ENCODE data around the gene RAB5IF. TPM values are rescaled to one million over a fixed set of nuclear protein-coding genes. Genes with fewer than 3 reads are reported as not detected.
A peak's percentile ranks its signal among the peaks of the same experiment; 100 is the strongest.

RAB5IF gene
- total RNA-seq, 4 donors from 2014 or later: 203 to 373 (median 267) TPM

DNA sequence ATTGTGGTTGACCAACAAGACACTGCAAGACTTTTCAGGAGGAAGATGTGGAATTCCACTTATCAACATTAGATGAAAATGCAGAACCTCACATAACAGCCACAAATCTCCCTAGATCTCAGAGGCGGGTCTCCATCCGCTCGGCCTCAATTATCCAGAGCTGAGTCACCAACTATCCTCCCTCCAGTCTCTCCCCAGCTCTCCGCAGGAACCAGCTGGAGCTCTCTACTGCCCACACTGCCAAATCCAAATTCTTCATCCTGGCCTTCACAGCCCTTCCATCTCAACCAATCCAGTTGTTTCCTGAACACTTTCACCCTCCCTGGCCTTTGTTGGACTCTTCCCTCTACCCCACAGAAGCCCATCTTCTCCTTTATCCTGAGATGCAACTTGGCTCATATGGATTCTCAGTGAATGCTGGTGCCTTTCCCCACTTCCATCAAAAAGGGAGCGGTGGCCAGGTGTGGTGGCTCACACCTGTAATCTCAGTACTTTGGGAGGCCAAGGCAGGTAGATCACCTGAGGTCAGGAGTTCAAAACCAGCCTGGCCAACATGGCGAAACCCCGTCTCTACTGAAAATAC lies 35.6 kb upstream of the RAB5IF start:
- WGBS, 2 donors: 41 to 69% methylated on average over 6 to 7 of the region's 7 CpGs
- Histone ChIP-seq H3K36me3 (no peaks in the 10 kb centered on the region), H3K27me3 (peaks cover 0 to 29% (median 0%) of the 10 kb centered on the region in 4 donors), H3K9me3 (peaks cover 0 to 11% (median 4%) of the 10 kb centered on the region in 3 donors), H3K4me1 (peaks cover 5 to 31% (median 10%) of the 10 kb centered on the region in 3 donors), H3K4me3 (no peak overlapping the region), H3K27ac (no peak overlapping the region)
- intact Hi-C loops (cut with DNase I): no loop called here
- no peak for TF ChIP-seq POLR2A (IDR thresholded peaks at IDR 0.05)
- TF ChIP-seq, protein P1, sequence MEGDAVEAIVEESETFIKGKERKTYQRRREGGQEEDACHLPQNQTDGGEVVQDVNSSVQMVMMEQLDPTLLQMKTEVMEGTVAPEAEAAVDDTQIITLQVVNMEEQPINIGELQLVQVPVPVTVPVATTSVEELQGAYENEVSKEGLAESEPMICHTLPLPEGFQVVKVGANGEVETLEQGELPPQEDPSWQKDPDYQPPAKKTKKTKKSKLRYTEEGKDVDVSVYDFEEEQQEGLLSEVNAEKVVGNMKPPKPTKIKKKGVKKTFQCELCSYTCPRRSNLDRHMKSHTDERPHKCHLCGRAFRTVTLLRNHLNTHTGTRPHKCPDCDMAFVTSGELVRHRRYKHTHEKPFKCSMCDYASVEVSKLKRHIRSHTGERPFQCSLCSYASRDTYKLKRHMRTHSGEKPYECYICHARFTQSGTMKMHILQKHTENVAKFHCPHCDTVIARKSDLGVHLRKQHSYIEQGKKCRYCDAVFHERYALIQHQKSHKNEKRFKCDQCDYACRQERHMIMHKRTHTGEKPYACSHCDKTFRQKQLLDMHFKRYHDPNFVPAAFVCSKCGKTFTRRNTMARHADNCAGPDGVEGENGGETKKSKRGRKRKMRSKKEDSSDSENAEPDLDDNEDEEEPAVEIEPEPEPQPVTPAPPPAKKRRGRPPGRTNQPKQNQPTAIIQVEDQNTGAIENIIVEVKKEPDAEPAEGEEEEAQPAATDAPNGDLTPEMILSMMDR (IDR thresholded peaks at IDR 0.05): no peak
- DNase-seq: no peak

DNA sequence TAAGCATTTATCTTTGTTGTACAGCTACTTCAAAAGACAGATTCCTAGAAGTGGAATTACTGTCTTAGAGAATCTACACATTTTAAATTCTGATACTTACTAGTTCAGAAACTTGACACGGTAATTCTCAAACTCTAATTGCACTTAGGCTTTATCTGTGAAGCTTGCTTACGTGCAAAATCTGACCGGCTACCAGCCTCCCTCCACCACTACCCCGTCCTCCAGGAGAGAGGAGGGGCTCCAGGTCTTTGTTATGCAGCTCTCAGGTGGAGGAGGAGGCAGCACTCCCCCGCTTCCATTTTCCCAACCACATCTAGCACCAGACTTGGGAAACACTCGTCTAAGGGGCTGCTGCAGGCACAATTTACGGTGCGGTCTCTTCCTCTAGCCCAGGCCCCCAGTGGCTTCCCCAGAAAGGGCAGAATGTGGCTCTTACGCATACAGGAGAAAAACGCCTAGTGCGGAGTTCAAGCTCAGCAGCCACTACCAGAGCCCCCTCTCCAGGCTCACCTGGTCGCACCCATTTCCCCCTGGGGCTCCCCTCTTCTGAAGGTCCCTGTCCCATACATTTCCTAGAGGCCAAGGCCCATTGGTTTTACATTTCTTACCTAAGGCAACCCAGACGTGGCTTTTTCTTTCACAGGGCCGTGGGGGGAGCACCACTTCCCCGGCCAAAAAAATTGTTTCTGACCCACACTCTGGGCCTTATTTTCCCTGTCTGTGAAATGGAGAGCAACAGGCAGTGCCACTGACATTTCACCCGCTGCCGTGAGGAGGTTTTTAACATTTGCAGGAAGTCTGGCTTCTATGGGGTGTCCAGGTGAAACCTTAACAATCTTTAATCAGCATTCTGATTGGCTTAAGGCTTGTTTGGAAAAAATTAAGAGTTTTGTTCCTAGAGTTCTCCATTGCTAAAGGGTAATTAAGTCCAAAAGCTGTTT lies 33.7 kb upstream of the RAB5IF start:
- intact Hi-C loops (cut with DNase I): no loop called here
- Histone ChIP-seq H3K27ac (peak overlapping the region; percentile 82 to 95 (median 92)), H3K36me3 (no peaks in the 10 kb centered on the region), H3K27me3 (peaks cover 0 to 29% (median 0%) of the 10 kb centered on the region in 4 donors), H3K4me1 (peaks cover 10 to 49% (median 17%) of the 10 kb centered on the region in 3 donors), H3K4me3 (no peak overlapping the region), H3K9me3 (no peaks in the 10 kb centered on the region)
- DNase-seq: no peak
- 61 to 62% methylated on average over 11 to 13 of the region's 17 CpGs for WGBS, 2 donors
- TF ChIP-seq, protein P1 (IDR thresholded peaks at IDR 0.05): no peak
- no peak for TF ChIP-seq POLR2A (IDR thresholded peaks at IDR 0.05)

DNA sequence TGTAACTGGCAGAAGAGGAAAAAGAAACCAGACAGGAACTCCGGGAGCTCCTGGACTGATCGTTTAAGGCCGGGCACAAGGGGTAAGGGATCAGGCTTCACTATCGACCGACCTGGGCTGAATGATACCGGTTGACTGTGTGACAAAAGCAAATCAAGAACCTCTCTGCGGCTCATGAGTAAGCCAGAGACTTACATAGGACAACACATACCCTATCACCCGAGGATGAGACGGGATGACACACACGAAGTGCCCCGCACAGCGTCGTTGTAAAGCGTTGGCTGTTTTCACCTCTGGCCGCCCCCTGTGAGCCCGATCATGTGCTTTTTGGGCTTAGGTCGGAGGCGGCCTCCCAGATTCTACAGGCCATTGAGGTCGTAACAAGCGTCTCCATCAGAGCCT lies 32.9 kb upstream of the RAB5IF start:
- intact Hi-C loops (cut with DNase I): no loop called here
- Histone ChIP-seq H3K9me3 (no peaks in the 10 kb centered on the region), H3K4me1 (peaks cover 10 to 49% (median 17%) of the 10 kb centered on the region in 3 donors), H3K4me3 (peak overlapping the region; percentile 47 to 89 (median 80)), H3K27me3 (peaks cover 0 to 29% (median 0%) of the 10 kb centered on the region in 4 donors), H3K27ac (peak overlapping the region; percentile 82 to 95 (median 92)), H3K36me3 (no peaks in the 10 kb centered on the region)
- TF ChIP-seq, protein P1 (IDR thresholded peaks at IDR 0.05): no peak
- no peak for TF ChIP-seq POLR2A (IDR thresholded peaks at IDR 0.05)
- no peak for DNase-seq
- 16 to 18% methylated on average over 18 of the region's 20 CpGs for WGBS, 2 donors

- Histone ChIP-seq H3K9me3 (no peaks in the 10 kb centered on the region), H3K36me3 (peaks cover 0 to under 1% (median 0%) of the 10 kb centered on the region in 3 donors), H3K4me3 (peak within 1 kb of the TSS; percentile 47 to 89 (median 80)), H3K4me1 (peaks cover 10 to 49% (median 17%) of the 10 kb centered on the region in 3 donors), H3K27ac (peak within 1 kb of the TSS; percentile 82 to 95 (median 92)), H3K27me3 (peaks cover 0 to 29% (median 0%) of the 10 kb centered on the region in 4 donors)
- intact Hi-C loops (cut with DNase I): no loop called here
- peak in 1 of 4 donors; percentile 61 for TF ChIP-seq POLR2A (IDR thresholded peaks at IDR 0.05)
- TF ChIP-seq, protein P1 (IDR thresholded peaks at IDR 0.05): no peak
- DNase-seq: peak; percentile 48
- WGBS, 2 donors: 0% methylated on average over 2 of the region's 80 CpGs
Observed at GRCh38 chr20:36573103-36573797, 32.3 kb upstream of the RAB5IF start, which contains the start of gene TGIF2. Gene TGIF2, plus strand, starts transcription at chr20:36573597. Its CDS starts 5,178 bp downstream, at chr20:36578775.
